Gastroesophageal sphincter (tissue), 4 donors: ENCODE results near the gene ARMC7. TPM values are rescaled to one million over a fixed set of nuclear protein-coding genes. Genes with fewer than 3 reads are reported as not detected.

Experiments
- ATAC-seq: fragments of 150-250 bp; one replicate; pipeline ENCODE4 v1.9.1; 2016; ENCODE audit warnings: mild to moderate bottlenecking, moderate library complexity
- H3K27ac ChIP-seq, 4 donors: fragments of 200-600 bp; sonication (generic) in 3 of 4; 1 replicate in 3 of 4; 2 replicates in 1 of 4; pipeline ENCODE4 v1.5.1; 2016 to 2019
- H3K27me3 ChIP-seq: fragments of 200-600 bp; sonication (generic); one replicate; pipeline ENCODE4 v1.5.1; 2019
- H3K36me3 ChIP-seq, 2 donors: fragments of 200-600 bp; sonication (generic); one replicate each; pipeline ENCODE4 v1.5.1; 2019; ENCODE audit warnings: control low read depth in 1 of 2
- H3K4me1 ChIP-seq, 3 donors: fragments of 200-600 bp; sonication (generic); 1 replicate in 2 of 3; 2 replicates in 1 of 3; pipeline ENCODE4 v1.5.1; 2016 to 2019; ENCODE audit warnings: control low read depth in 2 of 3
- H3K4me3 ChIP-seq, 2 donors: fragments of 200-600 bp; sonication (generic); one replicate each; pipeline ENCODE4 v1.5.1; 2019; ENCODE audit warnings: mild to moderate bottlenecking in 1 of 2, moderate library complexity in 1 of 2
- H3K9me3 ChIP-seq, 3 donors: fragments of 200-600 bp; sonication (generic); one replicate each; pipeline ENCODE4 v1.5.1; 2017 to 2019; ENCODE audit warnings: control low read depth in 2 of 3
- CTCF ChIP-seq, 4 experiments: fragments of 200-600 bp in 2 of 4; fragments of 450-650 bp in 2 of 4; sonication (generic) in 1 of 4; IDR thresholded peaks; one replicate each; pipeline ENCODE4 v1.5.1; 2017 to 2019; ENCODE audit warnings: antibody characterized with exemption in 4 of 4, mild to moderate bottlenecking in 2 of 4, moderate library complexity in 2 of 4
- EP300 ChIP-seq: sonication (generic); formaldehyde crosslinking; IDR thresholded peaks from one replicate; pipeline ENCODE4 v1.6.1; 2017; ENCODE audit warnings: antibody characterized with exemption, mild to moderate bottlenecking
- POLR2A ChIP-seq, 2 donors: fragments of 450-650 bp; IDR thresholded peaks; one replicate each; pipeline ENCODE4 v1.6.1; 2017; ENCODE audit warnings: antibody characterized with exemption in 2 of 2, mild to moderate bottlenecking in 2 of 2, moderate library complexity in 1 of 2
- POLR2AphosphoS5 ChIP-seq: sonication (generic); formaldehyde crosslinking; IDR thresholded peaks from one replicate; pipeline ENCODE4 v1.6.1; 2017; ENCODE audit warnings: antibody characterized with exemption
- WGBS, 2 donors: methylation state at CpG; one replicate each; pipeline ENCODE4 v1.1.5; 2018; ENCODE audit warnings: low coverage in 1 of 2; 5-methylcytosine and 5-hydroxymethylcytosine counted together
- total RNA-seq, 4 donors: library from RNA; depleted of rRNA; stranded (reverse); fragments of >200 nt; gene quantifications; one replicate each; pipeline ENCODE4 v1.1.0, GENCODE V29; 2016

ARMC7 gene
- 1 to 10 TPM; 2.4 to 6.1 (median 3.9) TPM for total RNA-seq

GRCh38 chr17:75109407-75110233 lies at the start of gene ARMC7:
ARMC7 (plus strand) TSS chr17:75109969; CDS start chr17:75110289, 320 bp downstream.
- H3K4me1 ChIP-seq: peaks cover 0 to 45% (median 18%) of the 10 kb centered on the region in 3 donors
- no peaks in the 10 kb centered on the region for H3K9me3 ChIP-seq
- H3K4me3 ChIP-seq: peak within 1 kb of the TSS; percentile 68 to 86
- TF ChIP-seq CTCF (IDR thresholded peaks at IDR 0.05) (peak in 1 of 4 experiments; percentile 14), EP300 (no peak), POLR2AphosphoS5 (peak; percentile 55), POLR2A (IDR thresholded peaks at IDR 0.05) (peak; percentile 59 to 78)
- 0% methylated on average over 1 of the region's 68 CpGs; no CpG with 5 or more reads in 1 of the 2 donors for WGBS, 2 donors
- no peaks in the 10 kb centered on the region for H3K36me3 ChIP-seq
- no peaks in the 10 kb centered on the region for H3K27me3 ChIP-seq
- peak; percentile 89 for ATAC-seq
- peak within 1 kb of the TSS; percentile 9 to 81 (median 70) for H3K27ac ChIP-seq

GRCh38 chr17:75060434-75061054 lies 49.2 kb upstream of the ARMC7 start:
- no peak for TF ChIP-seq POLR2AphosphoS5
- no peak for TF ChIP-seq POLR2A (IDR thresholded peaks at IDR 0.05)
- TF ChIP-seq EP300: no peak
- TF ChIP-seq CTCF (IDR thresholded peaks at IDR 0.05): no peak
- peak; percentile 24 for ATAC-seq
- Histone ChIP-seq H3K4me1 (peaks cover 0 to 19% (median 7%) of the 10 kb centered on the region in 3 donors), H3K36me3 (peaks cover 0 to 77% of the 10 kb centered on the region in 2 donors), H3K27me3 (no peaks in the 10 kb centered on the region), H3K9me3 (no peaks in the 10 kb centered on the region), H3K4me3 (no peak overlapping the region), H3K27ac (peak overlapping the region in 3 of 4 donors; percentile 75 to 81 (median 77))
- 81 to 91% methylated on average over 9 to 17 of the region's 26 CpGs for WGBS, 2 donors

DNA sequence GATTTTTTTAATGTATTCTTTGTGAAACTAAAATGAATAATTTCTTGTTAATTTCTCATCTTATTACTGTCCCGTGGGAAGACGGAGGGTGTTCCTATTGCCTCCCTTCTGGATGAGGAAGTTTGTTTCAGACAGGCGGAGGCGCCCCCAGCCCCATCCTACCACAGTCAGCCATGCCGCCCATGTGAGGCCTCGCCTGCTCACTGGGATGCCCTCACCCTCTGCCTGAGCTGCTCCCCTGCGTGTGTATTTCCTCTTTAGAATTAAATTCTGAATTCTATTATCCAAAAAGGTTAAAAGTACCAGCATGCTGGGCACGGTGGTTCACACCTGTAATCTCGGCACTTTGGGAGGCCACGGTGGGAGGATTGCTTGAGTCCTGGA lies 48.7 kb upstream of the ARMC7 start:
- Histone ChIP-seq H3K4me3 (no peak overlapping the region), H3K27ac (peak overlapping the region in 3 of 4 donors; percentile 75 to 81 (median 77)), H3K4me1 (peaks cover 0 to 19% (median 7%) of the 10 kb centered on the region in 3 donors), H3K27me3 (no peaks in the 10 kb centered on the region), H3K9me3 (no peaks in the 10 kb centered on the region), H3K36me3 (peaks cover 0 to 75% of the 10 kb centered on the region in 2 donors)
- TF ChIP-seq CTCF (IDR thresholded peaks at IDR 0.05) (no peak), POLR2A (IDR thresholded peaks at IDR 0.05) (no peak), EP300 (no peak), POLR2AphosphoS5 (no peak)
- ATAC-seq: no peak
- 87 to 93% methylated on average over 3 to 6 of the region's 10 CpGs for WGBS, 2 donors

DNA sequence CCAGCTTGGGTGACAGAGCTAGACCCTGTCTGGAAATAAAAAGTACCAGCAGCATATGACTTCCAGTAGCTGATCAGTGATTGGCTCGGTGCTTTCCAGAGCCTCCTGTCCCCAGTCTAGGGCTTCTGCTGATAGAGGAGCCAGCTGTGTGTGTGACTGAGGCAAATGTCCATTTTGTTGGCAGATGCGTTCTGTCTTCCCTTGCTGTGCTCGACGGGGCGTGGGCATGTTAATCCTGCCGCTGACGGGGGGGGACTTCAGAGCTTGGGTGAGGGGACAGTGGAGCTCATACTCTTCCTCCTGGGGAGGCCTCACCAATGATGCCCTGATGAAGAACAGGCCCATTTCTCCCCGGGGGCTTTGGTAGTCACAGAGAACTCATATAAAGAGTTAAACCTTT lies 48.2 kb upstream of the ARMC7 start:
- peak overlapping the region in 2 of 4 donors; percentile 77 to 81 for H3K27ac ChIP-seq
- no peaks in the 10 kb centered on the region for H3K9me3 ChIP-seq
- H3K4me1 ChIP-seq: peaks cover 0 to 19% (median 7%) of the 10 kb centered on the region in 3 donors
- H3K36me3 ChIP-seq: peaks cover 0 to 69% of the 10 kb centered on the region in 2 donors
- TF ChIP-seq POLR2A (IDR thresholded peaks at IDR 0.05) (no peak), POLR2AphosphoS5 (no peak), CTCF (IDR thresholded peaks at IDR 0.05) (no peak), EP300 (no peak)
- H3K27me3 ChIP-seq: no peaks in the 10 kb centered on the region
- no peak overlapping the region for H3K4me3 ChIP-seq
- 50% methylated on average over 1 of the region's 8 CpGs; no CpG with 5 or more reads in 1 of the 2 donors for WGBS, 2 donors
- no peak for ATAC-seq
